Neural cell (in vitro differentiated cells): ENCODE measurements around the gene JAZF1. TPM values are rescaled to one million over a fixed set of nuclear protein-coding genes. Genes with fewer than 3 reads are reported as not detected.

Experiments
- H2AFZ ChIP-seq: fragments of 200-600, 300-800 bp; sonication (generic), shearing (Covaris generic); 2 replicates; pipeline ENCODE4 v1.6.0; 2014; ENCODE audit warnings: low read depth, mild to moderate bottlenecking, antibody characterized with exemption, low read length, moderate library complexity
- H3F3A ChIP-seq: fragments of 200-600 bp; shearing (Covaris generic); 2 replicates; pipeline ENCODE4 v1.6.1; 2016; ENCODE audit warnings: mild to moderate bottlenecking, moderate library complexity, mixed read lengths, antibody characterized with exemption, low read length; ENCODE audit not compliant: insufficient read depth, poor library complexity, severe bottlenecking
- H3K27ac ChIP-seq: fragments of 200-600, 300-800 bp; sonication (generic), shearing (Covaris generic); 2 replicates; pipeline ENCODE4 v1.5.1; 2014; ENCODE audit warnings: mild to moderate bottlenecking, low read length, moderate library complexity
- H3K27me3 ChIP-seq: fragments of 300-800, 200-600 bp; sonication (generic), shearing (Covaris generic); 2 replicates; pipeline ENCODE4 v1.6.0; 2014; ENCODE audit warnings: mild to moderate bottlenecking, low read depth, low read length, moderate library complexity; ENCODE audit not compliant: insufficient read depth
- H3K36me3 ChIP-seq: fragments of 300-800, 200-600 bp; sonication (generic), shearing (Covaris generic); 2 replicates; pipeline ENCODE4 v1.5.1; 2014; ENCODE audit warnings: mild to moderate bottlenecking, antibody characterized with exemption, low read length, moderate library complexity; ENCODE audit not compliant: insufficient read depth
- H3K4me2 ChIP-seq: fragments of 300-800, 200-600 bp; sonication (generic), shearing (Covaris generic); 2 replicates; pipeline ENCODE4 v1.6.0; 2014; ENCODE audit warnings: mild to moderate bottlenecking, low read length
- H3K4me3 ChIP-seq: fragments of 300-800, 200-600 bp; sonication (generic), shearing (Covaris generic); 2 replicates; pipeline ENCODE4 v1.5.1; 2014; ENCODE audit warnings: mild to moderate bottlenecking, low read length, moderate library complexity
- H3K79me2 ChIP-seq: fragments of 200-600 bp; shearing (Covaris generic); replicated peaks from 2 replicates; pipeline ENCODE4 v1.6.0; 2014; ENCODE audit warnings: mild to moderate bottlenecking, low read length, moderate library complexity; ENCODE audit not compliant: insufficient read depth
- H3K9ac ChIP-seq: fragments of 300-800, 200-600 bp; sonication (generic), shearing (Covaris generic); 2 replicates; pipeline ENCODE4 v1.6.1; 2016; ENCODE audit warnings: mild to moderate bottlenecking, low read length, mixed read lengths
- H3K9me2 ChIP-seq: fragments of 200-600 bp; shearing (Covaris generic); 2 replicates; pipeline ENCODE4 v1.6.1; 2016; ENCODE audit warnings: mild to moderate bottlenecking, low read length, mixed read lengths; ENCODE audit not compliant: insufficient read depth
- H3K9me3 ChIP-seq: fragments of 200-600, 300-800 bp; sonication (generic), shearing (Covaris generic); 2 replicates; pipeline ENCODE4 v1.6.1; 2016; ENCODE audit warnings: mild to moderate bottlenecking, mixed run types, low read length, moderate library complexity, mixed read lengths
- H4K20me1 ChIP-seq: fragments of 200-600 bp; shearing (Covaris generic); 2 replicates; pipeline ENCODE4 v1.6.1; 2016; ENCODE audit warnings: mild to moderate bottlenecking, mixed run types; ENCODE audit not compliant: insufficient read depth
- EP300 ChIP-seq: fragments of 450-650 bp; conservative IDR thresholded peaks from 2 replicates; pipeline ENCODE4 v1.6.1; 2014; ENCODE audit warnings: antibody characterized with exemption, mild to moderate bottlenecking, moderate library complexity; ENCODE audit not compliant: poor library complexity, severe bottlenecking
- EZH2 ChIP-seq: fragments of 200-600, 300-800 bp; shearing (Covaris generic), sonication (generic); IDR thresholded peaks from 2 replicates; pipeline ENCODE4 v1.6.1; 2014; ENCODE audit warnings: antibody characterized with exemption, low read length, borderline replicate concordance, mild to moderate bottlenecking; ENCODE audit not compliant: insufficient read depth, poor library complexity, severe bottlenecking
- MXI1 ChIP-seq: fragments of 450-650 bp; conservative IDR thresholded peaks from 2 replicates; pipeline ENCODE4 v1.6.1; 2014; ENCODE audit warnings: antibody characterized with exemption, mild to moderate bottlenecking; ENCODE audit not compliant: poor library complexity, severe bottlenecking
- POLR2AphosphoS5 ChIP-seq: IDR thresholded peaks from 2 replicates; pipeline ENCODE4 v1.6.1; 2012
- RAD21 ChIP-seq: fragments of 450-650 bp; conservative IDR thresholded peaks from 2 replicates; pipeline ENCODE4 v1.6.1; 2014; ENCODE audit warnings: antibody characterized with exemption, mild to moderate bottlenecking, moderate library complexity
- REST ChIP-seq: IDR thresholded peaks from 2 replicates; pipeline ENCODE4 v1.6.1; 2012; ENCODE audit warnings: borderline replicate concordance
- SMC3 ChIP-seq: fragments of 450-650 bp; conservative IDR thresholded peaks from 2 replicates; pipeline ENCODE4 v1.6.1; 2014; ENCODE audit warnings: antibody characterized with exemption, mild to moderate bottlenecking, moderate library complexity; ENCODE audit not compliant: poor library complexity
- TAF1 ChIP-seq: IDR thresholded peaks from 2 replicates; pipeline ENCODE4 v1.6.1; 2012; ENCODE audit warnings: low read depth
- polyA plus RNA-seq: library from polyadenylated mRNA; depleted of rRNA; stranded (reverse); fragments of >200 nt; gene quantifications from 2 replicates; pipeline ENCODE4 v1.2.3, GENCODE V29; 2014
- TF ChIP-seq, protein P1 (sequence below): fragments of 450-650 bp; IDR thresholded peaks from 2 replicates; pipeline ENCODE4 v1.5.1; 2014; ENCODE audit warnings: antibody characterized with exemption, mild to moderate bottlenecking, moderate library complexity; ENCODE audit not compliant: poor library complexity, severe bottlenecking

Gene JAZF1
- polyA plus RNA-seq, 1 donor from 2014 or later: 29.5 TPM

DNA sequence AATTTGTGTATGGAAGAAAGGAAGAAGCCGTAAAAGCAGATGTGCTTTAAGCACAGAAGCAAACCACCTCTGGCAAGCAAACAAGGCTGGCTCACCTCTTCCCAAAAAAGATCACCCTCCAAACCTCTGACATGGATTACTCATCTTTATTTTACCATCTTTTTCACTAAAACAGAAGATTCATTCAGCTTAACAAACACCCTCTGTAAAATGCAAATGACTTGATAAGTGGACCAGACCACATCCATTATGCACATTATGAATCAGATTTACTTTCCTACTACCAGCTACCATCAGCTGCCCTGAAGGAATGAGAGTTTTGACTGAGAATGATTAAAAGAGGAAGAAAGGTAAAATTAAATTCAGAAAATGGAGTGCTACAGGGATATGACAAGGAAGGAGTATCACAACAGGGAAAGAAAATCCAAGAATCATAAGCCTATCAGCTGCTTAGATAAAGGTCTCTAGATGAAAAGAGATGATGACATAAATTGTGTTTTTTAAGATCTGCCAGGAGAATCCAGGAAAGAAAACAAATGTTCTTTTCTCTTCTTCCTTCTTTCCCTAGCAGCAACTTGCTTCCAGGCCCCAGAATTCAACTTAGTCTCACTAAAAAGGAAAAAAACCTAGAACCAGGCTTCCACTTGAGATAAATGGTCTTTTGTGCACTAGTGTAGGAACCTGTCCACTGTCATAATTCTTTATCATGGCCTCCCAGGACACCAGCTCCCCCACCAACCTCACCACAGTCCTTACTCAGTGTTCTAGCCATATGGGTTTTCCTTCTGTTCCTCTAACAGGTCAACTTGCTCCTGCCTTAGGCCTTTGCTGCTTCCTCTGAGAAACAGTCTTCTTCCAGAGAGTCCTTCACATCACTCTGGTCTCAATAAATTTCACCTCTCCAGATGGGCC is 47.4 kb downstream of the JAZF1 start:
- H3K4me3 ChIP-seq: no peak overlapping the region
- H3K4me2 ChIP-seq: no peak overlapping the region
- no peaks in the 10 kb centered on the region for H3K79me2 ChIP-seq
- TF ChIP-seq POLR2AphosphoS5: no peak
- no peak for TF ChIP-seq MXI1
- no peak for TF ChIP-seq RAD21
- TF ChIP-seq SMC3: no peak
- TF ChIP-seq TAF1: no peak
- TF ChIP-seq, protein P1, sequence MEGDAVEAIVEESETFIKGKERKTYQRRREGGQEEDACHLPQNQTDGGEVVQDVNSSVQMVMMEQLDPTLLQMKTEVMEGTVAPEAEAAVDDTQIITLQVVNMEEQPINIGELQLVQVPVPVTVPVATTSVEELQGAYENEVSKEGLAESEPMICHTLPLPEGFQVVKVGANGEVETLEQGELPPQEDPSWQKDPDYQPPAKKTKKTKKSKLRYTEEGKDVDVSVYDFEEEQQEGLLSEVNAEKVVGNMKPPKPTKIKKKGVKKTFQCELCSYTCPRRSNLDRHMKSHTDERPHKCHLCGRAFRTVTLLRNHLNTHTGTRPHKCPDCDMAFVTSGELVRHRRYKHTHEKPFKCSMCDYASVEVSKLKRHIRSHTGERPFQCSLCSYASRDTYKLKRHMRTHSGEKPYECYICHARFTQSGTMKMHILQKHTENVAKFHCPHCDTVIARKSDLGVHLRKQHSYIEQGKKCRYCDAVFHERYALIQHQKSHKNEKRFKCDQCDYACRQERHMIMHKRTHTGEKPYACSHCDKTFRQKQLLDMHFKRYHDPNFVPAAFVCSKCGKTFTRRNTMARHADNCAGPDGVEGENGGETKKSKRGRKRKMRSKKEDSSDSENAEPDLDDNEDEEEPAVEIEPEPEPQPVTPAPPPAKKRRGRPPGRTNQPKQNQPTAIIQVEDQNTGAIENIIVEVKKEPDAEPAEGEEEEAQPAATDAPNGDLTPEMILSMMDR: no peak
- no peak for TF ChIP-seq EZH2
- no peak for TF ChIP-seq EP300
- no peak for TF ChIP-seq REST
- H3F3A ChIP-seq: no peaks in the 10 kb centered on the region
- H3K36me3 ChIP-seq: no peaks in the 10 kb centered on the region
- H4K20me1 ChIP-seq: no peaks in the 10 kb centered on the region
- no peaks in the 10 kb centered on the region for H3K9me3 ChIP-seq
- H3K27ac ChIP-seq: no peak overlapping the region
- H3K9me2 ChIP-seq: no peaks in the 10 kb centered on the region
- H2AFZ ChIP-seq: no peak overlapping the region
- H3K9ac ChIP-seq: no peak overlapping the region
- no peaks in the 10 kb centered on the region for H3K27me3 ChIP-seq

- H3K9ac ChIP-seq: no peak overlapping the region
- H3K27me3 ChIP-seq: no peaks in the 10 kb centered on the region
- no peaks in the 10 kb centered on the region for H4K20me1 ChIP-seq
- no peaks in the 10 kb centered on the region for H3K9me2 ChIP-seq
- H3K27ac ChIP-seq: no peak overlapping the region
- no peaks in the 10 kb centered on the region for H3F3A ChIP-seq
- H3K79me2 ChIP-seq: no peaks in the 10 kb centered on the region
- H2AFZ ChIP-seq: no peak overlapping the region
- no peak overlapping the region for H3K4me2 ChIP-seq
- H3K4me3 ChIP-seq: no peak overlapping the region
- H3K9me3 ChIP-seq: no peaks in the 10 kb centered on the region
- TF ChIP-seq SMC3 (no peak), TAF1 (no peak), REST (no peak), POLR2AphosphoS5 (no peak), EZH2 (no peak), RAD21 (no peak), MXI1 (no peak), EP300 (no peak)
- TF ChIP-seq, protein P1: no peak
- no peaks in the 10 kb centered on the region for H3K36me3 ChIP-seq
Observed at GRCh38 chr7:28130277-28130676, 50.3 kb downstream of the JAZF1 start.
